Occipital lobe (tissue), 2 donors: ENCODE measurements around the gene CCNG2. TPM values are rescaled to one million over a fixed set of nuclear protein-coding genes. Genes with fewer than 3 reads are reported as not detected.

Source experiments
- DNase-seq: peaks from one replicate; lab custom pipeline; 2025; lab: John Stamatoyannopoulos, UW
- total RNA-seq: library from RNA; depleted of rRNA; stranded (reverse); fragments of >200 nt; gene quantifications from one replicate; pipeline ENCODE4 v1.2.3, GENCODE V29; 2014

Gene CCNG2
- total RNA-seq, 1 donor from 2014 or later: 139 TPM

DNA sequence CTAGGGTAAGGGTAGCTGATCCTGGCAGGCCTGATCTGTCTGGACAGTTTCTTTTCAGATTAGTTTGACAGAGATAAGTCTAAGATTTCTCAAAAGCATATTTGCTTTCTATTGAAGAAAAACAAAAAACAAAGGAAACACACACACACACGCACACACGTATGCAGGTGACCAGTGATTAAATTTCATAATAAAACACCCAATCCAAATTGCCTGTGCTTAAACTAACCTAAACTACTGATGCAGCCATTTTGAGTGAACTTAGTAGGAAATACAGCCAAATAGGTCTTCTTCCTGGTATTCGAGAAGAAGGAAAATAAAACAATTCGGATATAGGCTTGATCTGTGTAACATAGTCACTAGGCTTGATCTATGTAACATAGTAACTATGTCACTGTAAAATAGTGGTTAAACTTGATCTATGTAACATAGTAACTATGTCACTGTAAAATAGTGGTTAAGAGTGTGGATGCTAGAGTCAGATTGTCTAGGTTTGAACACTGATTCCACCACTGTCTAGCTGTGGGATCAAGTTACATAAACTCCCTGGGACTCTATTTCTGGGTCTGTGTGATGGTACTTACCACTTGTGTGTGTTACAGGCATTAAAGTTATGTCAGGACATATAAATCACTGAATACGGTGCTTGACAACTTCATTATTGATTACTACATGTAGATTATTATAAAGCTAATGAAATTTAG lies 9.8 kb upstream of the CCNG2 start:
- no peak for DNase-seq

DNA sequence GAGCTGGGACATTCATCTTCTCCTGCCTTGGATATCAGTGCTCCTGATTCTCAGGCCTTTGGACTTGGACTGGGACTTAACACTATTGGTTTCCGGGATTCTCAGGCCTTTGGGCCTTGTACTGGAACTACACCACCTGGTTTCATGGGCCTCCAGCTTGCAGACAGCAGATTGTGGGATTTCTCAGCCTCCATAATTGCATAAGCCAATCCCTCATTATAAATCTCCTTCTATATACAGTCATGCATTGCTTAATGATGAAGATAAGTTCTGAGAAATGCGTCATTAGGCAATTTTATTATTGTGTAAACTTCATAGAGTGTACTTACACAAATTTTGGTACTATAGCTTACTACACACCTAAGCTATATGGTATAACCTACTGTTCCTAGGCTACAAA lies 8.9 kb upstream of the CCNG2 start:
- DNase-seq: no peak

- no peak for DNase-seq
Measured at GRCh38 chr4:77149789-77150188, 7.2 kb upstream of the CCNG2 start.

- no peak for DNase-seq
Measured at GRCh38 chr4:77151241-77151640, 5.8 kb upstream of the CCNG2 start.

DNA sequence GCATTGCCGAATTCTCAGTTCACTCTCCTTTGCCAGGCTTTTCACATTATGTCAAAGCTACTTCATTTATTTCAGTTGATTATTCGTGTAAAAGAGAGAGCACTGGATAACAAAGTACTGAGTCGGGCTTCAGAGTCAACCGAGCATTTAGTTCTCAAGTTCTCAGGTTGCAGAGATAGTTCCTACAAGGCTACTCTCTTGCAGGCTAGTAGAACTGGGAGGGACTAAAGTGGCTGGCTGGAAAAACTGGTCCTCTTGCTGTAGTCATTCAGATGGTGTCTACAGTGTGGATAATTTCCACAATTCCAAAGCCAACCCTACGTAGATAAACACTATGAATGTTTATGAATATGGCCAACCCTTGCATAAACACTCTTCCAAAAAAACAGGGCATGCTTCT lies 4.6 kb upstream of the CCNG2 start:
- DNase-seq: no peak

GRCh38 chr4:77153006-77153405 lies 4.0 kb upstream of the CCNG2 start:
- DNase-seq: no peak

DNA sequence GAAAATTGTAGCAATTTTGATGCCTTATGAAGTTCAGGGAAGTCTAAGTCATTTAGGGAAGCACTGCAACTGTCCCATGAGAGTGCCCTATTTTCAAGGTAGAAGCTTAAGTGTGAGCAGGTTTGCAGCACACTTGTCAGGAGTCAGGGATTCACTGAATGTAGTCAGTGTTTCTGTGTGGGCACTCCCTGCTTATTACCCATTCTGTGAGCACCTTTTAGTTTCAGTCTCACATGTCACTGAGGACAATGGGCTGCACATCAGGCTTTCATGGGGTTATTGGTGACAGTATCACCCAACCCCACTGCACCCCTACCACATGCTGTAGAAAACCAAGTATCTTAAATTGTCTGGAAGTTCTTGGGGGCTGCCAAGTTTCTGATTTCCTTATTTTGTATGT lies 2.9 kb upstream of the CCNG2 start:
- no peak for DNase-seq

- no peak for DNase-seq
Measured at GRCh38 chr4:77154761-77155499, 2.1 kb upstream of the CCNG2 start.

- DNase-seq: no peak
Measured at GRCh38 chr4:77155631-77156452, 1.2 kb upstream of the CCNG2 start.

- DNase-seq: peak; percentile 98
Measured at GRCh38 chr4:77156533-77156911, 485 bp upstream of the CCNG2 start.

GRCh38 chr4:77157859-77158486 lies 966 bp downstream of the CCNG2 start:
- DNase-seq: peak; percentile 80

DNA sequence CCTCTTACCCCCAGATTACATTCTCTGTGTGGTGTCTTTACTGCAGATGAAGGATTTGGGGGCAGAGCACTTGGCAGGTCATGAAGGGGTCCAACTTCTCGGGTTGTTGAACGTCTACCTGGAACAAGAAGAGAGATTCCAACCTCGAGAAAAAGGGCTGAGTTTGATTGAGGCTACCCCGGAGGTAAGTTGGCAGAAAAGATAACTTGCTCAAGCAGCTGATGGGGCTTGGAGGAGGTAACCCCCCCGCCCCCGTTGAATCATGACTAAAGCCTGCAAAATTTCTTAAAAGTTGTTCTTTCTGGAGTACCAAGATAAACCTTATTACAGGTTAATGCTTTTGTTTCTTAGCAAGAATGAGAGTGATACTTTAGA lies 1.5 kb downstream of the CCNG2 start:
- no peak for DNase-seq

DNA sequence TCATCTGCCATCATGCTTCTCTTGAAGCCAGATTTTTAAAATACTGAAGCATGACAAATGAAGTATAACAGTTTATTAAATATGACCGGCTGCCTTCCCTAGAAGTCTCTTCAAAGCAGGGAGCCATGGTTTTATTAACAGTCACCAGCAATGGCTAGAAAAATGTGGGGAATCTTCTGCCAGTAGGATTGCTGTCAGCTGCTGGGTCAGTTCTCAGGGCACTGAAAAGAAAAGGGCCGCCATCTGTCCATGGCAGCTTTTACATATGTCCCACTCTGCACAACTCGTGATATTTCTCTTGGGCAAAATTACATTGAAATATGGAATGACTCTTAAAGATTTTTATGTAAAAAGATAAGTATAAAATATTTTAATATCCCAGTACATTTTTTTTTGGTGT lies 2.8 kb downstream of the CCNG2 start:
- DNase-seq: no peak

- no peak for DNase-seq
Measured at GRCh38 chr4:77163641-77164040, 6.6 kb downstream of the CCNG2 start.

DNA sequence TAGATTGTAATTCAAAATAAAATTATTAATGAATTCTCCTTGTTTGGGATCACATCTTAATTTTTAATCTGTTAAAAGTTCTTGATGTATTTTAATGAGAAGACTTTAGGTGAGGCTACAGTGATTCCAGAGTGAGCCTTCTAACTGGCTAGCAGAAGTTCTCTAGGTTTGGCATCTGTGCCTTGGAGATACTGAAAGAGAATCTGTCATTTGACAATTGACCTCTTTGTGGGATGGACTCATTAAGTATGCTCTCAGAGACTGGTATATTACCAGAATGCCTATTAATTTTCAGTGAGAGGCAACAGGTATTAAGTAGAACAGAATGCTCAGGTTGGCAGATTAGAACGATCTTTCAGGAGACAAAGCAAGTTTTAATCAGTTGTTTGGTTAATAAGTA lies 10.2 kb downstream of the CCNG2 start:
- no peak for DNase-seq

GRCh38 chr4:77167866-77168265 lies 10.9 kb downstream of the CCNG2 start:
- DNase-seq: no peak

DNA sequence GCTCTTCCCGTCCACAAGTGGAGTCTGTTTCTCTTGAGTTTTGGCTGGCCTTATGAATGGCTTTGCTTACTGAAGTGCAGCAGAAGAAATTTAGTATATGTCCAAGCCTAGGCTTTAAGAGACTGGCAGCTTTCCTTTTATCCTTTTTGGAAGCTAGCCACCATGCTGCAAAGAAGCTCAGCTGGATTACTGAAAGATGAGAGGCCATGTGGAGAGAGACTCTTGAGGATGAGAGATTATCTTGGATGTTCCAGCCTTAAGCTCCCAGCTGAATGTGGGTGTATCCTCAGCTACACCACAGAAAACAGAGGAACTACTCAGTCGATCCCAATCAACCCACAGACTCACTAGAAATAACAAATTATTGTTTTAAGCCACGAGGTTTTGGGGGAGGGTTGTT lies 12.5 kb downstream of the CCNG2 start:
- DNase-seq: no peak

GRCh38 chr4:77170926-77171325 lies 13.9 kb downstream of the CCNG2 start:
- DNase-seq: no peak

GRCh38 chr4:77172336-77172735 lies 15.3 kb downstream of the CCNG2 start:
- no peak for DNase-seq

DNA sequence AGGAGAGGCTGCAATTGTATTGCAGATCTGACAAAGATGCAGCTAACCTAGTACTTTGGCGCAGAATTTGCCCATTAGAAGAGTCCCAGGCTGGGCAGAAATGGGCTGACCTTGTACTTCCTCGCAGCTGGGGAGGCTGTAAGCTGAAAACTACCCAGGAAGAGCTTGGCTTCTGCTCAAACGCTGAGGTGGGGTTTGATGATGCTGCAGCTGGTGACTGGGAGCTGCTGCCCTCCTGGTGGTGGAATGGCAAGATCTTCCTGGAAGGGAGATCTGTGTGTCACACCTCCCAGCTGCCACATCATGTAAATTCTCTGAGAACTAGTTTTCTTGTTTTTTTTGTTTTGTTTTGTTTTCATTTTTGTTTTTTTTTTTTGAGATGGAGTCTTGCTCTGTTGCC lies 17.4 kb downstream of the CCNG2 start:
- DNase-seq: no peak

DNA sequence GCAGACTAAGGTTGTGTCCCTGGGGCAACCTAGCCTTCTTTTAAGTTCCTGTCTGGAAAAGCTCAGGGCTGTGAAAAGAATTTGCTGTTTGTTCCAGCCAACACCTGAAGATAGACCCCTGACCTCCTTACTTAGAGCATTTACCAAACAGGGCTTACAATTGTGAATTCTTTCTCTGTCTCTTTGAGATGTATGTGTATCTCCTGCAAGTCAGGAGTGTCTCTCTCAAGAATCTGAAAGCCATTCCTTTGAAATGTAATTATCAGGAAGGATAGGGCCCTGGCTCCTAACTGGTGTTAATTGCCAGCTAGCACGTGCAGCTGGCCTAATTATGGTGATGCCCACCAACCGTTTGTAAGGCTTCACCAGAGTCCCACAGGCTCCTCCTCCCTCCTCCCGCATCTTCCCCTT lies 18.2 kb downstream of the CCNG2 start:
- DNase-seq: no peak

GRCh38 chr4:77176640-77177039 lies 19.6 kb downstream of the CCNG2 start:
- DNase-seq: no peak
